BJ (cell line): Measurements from ENCODE around the gene OFD1. TPM values are rescaled to one million over a fixed set of nuclear protein-coding genes. Genes with fewer than 3 reads are reported as not detected.

Experiments used
- CTCF ChIA-PET: fragments of 350-600 bp; formaldehyde crosslinking; extraction: SDS; loops from one replicate; lab custom pipeline; 2021; ENCODE audit warnings: antibody characterized with exemption, inconsistent platforms; lab: Yijun Ruan, JAX
- POLR2A ChIA-PET: fragments of 300-600 bp; sonication (Branson Sonifier 250); formaldehyde crosslinking; extraction: SDS; loops from one replicate; lab custom pipeline; 2021; ENCODE audit warnings: antibody characterized with exemption; lab: Charles Lee
- DNase-seq: peaks from one replicate; pipeline ENCODE4 v3.0.0-alpha.2; 2011; ENCODE audit warnings: low read depth
- H3K27me3 ChIP-seq: 2 replicates; pipeline ENCODE4 v1.6.0; 2011; ENCODE audit warnings: low read length; ENCODE audit not compliant: control insufficient read depth, insufficient read depth
- H3K36me3 ChIP-seq: 2 replicates; pipeline ENCODE4 v1.5.1; 2011; ENCODE audit warnings: low read length; ENCODE audit not compliant: control insufficient read depth, insufficient read depth
- H3K4me3 ChIP-seq: 2 replicates; pipeline ENCODE4 v1.5.1; 2011; ENCODE audit warnings: low read depth, mild to moderate bottlenecking, control low read depth, low read length
- CTCF ChIP-seq: IDR thresholded peaks from 2 replicates; pipeline ENCODE4 v1.5.1; 2011; ENCODE audit warnings: low read depth, mild to moderate bottlenecking, control low read depth, inconsistent platforms, low read length, moderate library complexity; ENCODE audit not compliant: insufficient read depth
- polyA plus RNA-seq: library from polyadenylated mRNA; depleted of rRNA; stranded (reverse); fragments of >200 nt; gene quantifications from 2 replicates; pipeline ENCODE4 v1.2.3, GENCODE V29; 2011

The OFD1 gene
- polyA plus RNA-seq, 1 experiment, result 4.9 TPM

GRCh38 chrX:13688958-13689740 is 45.4 kb upstream of the OFD1 start, which contains the start of gene RAB9A:
RAB9A (plus strand) TSS chrX:13689128; CDS start chrX:13708747, 19,619 bp downstream.
- no peaks in the 10 kb centered on the region for H3K27me3 ChIP-seq
- H3K4me3 ChIP-seq, result peak within 1 kb of the TSS; percentile 76
- DNase-seq, result no peak
- peaks cover 2% of the 10 kb centered on the region; the same call in 1 of the 2 replicates for H3K36me3 ChIP-seq
- POLR2A ChIA-PET, result no interaction called here
- CTCF ChIA-PET, result no interaction called here
- no peak for TF ChIP-seq CTCF

GRCh38 chrX:13689741-13690211 is 44.8 kb upstream of the OFD1 start:
- Histone ChIP-seq H3K36me3 (peaks cover 2% of the 10 kb centered on the region; the same call in 1 of the 2 replicates), H3K27me3 (no peaks in the 10 kb centered on the region), H3K4me3 (peak overlapping the region; percentile 76)
- ChIA-PET POLR2A (no interaction called here), CTCF (no interaction called here)
- no peak for TF ChIP-seq CTCF
- no peak for DNase-seq

- Histone ChIP-seq H3K27me3 (no peaks in the 10 kb centered on the region), H3K4me3 (peak overlapping the region; percentile 76), H3K36me3 (peaks cover 2% of the 10 kb centered on the region; the same call in 1 of the 2 replicates)
- no peak for DNase-seq
- ChIA-PET CTCF (no interaction called here), POLR2A (no interaction called here)
- TF ChIP-seq CTCF, result 0 out of 2 replicates have a peak, but pooled peaks have one; percentile 5
These were observed 43.7 kb upstream of the OFD1 start for GRCh38 chrX:13690836-13691235.

GRCh38 chrX:13691841-13692371 is 42.6 kb upstream of the OFD1 start:
- Histone ChIP-seq H3K36me3 (peaks cover 2% of the 10 kb centered on the region; the same call in 1 of the 2 replicates), H3K4me3 (no peak overlapping the region), H3K27me3 (no peaks in the 10 kb centered on the region)
- no peak for DNase-seq
- ChIA-PET POLR2A (interaction anchor here (0.6 kb wide), 2 partner anchors 81 to 701 kb away, joined by 3 to 7 read pairs; no protein-coding TSS in a partner anchor), CTCF (interaction anchor here (1.4 kb wide), 1 partner anchor 58 kb away, joined by 3 read pairs; no protein-coding TSS in a partner anchor)
- TF ChIP-seq CTCF, result no peak

GRCh38 chrX:13692771-13693231 is 41.7 kb upstream of the OFD1 start:
- CTCF ChIA-PET, result interaction anchor here (1.2 to 1.4 kb wide), 2 partner anchors 26 to 57 kb away, joined by 3 read pairs; no protein-coding TSS in a partner anchor
- Histone ChIP-seq H3K36me3 (peaks cover 2% of the 10 kb centered on the region; the same call in 1 of the 2 replicates), H3K27me3 (no peaks in the 10 kb centered on the region), H3K4me3 (no peak overlapping the region)
- no peak for DNase-seq
- TF ChIP-seq CTCF, result no peak
- POLR2A ChIA-PET, result no interaction called here
